CD4-positive, alpha-beta T cell treated with Interleukin-12 subunit alpha and Interleukin-12 subunit beta, for 1 hour (primary cell): Measurements from ENCODE around the gene MAP7D1.

Experiments
- DNase-seq: peaks from one replicate; pipeline ENCODE4 v3.0.0-alpha.2; 2020

MAP7D1 gene

DNA sequence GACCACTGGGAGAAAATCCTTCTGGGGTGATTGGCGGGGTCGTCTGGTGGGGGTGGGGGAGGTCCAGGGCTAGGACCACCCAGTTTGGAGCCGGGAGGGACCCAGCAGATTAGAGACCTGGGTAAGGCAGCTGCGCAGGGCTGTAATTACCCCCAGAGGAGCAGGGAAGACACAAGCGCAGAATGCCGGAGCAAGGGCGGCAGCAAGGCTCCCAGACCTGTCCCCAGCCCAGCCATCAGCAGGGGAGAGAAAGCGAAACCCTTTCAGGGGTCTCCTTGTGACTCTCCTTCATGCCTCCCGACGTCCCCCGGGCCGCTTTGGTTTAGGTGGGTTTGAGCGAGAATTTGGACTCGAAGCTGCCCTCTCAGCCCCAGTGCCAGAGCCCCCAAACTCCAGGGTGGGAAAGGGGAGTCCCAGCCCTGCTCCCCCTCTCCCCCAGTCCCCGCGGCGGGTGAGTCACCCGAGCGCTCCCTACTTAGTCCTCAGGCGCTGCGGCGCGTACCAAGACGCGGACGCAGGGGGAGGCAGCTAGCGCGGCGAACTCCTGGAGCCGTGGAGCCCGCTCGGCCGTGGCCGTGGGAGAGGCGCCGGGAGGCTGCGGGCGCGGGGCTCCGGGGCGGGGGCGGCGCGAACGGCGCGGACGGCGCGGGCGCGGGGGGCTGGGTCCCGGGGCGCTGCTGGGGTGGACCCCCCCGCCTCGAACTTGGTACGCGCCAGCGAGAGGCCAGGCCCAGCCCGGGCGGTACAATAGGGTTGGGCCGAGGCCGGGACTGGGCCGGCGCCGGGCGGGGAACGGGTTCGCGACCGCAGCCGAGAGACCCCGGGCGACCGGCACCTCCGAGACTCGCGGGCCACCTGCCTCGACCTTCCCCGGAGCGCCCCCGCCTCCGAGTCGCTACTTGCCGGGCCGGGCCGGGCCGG, at the start of gene MAP7D1:
MAP7D1 (plus strand) TSS at position 753 of the 921 bp plus-strand sequence. CDS start 258 bp downstream, outside the sequence.
- DNase-seq, result peak; percentile 88

DNA sequence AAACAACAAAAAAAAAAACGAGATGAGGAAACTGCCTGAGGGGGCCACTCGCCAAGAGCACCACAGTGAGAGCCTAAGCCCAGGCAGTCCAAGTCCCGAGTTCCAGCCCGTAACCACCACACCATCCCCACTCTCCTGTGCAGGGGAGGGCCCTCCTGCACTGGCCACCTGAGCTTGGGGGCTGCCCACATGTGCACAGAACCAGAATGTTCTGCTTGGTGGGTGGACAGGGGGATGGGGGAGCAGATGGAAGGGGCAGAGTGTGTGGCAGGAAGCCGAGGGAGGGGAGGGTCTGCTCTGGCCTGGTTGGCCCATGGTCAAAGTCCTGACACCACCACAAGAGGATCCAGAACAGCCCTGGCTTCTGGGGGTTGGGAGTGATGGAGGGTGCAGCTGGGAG, 49.7 kb upstream of the MAP7D1 start:
- no peak for DNase-seq

DNA sequence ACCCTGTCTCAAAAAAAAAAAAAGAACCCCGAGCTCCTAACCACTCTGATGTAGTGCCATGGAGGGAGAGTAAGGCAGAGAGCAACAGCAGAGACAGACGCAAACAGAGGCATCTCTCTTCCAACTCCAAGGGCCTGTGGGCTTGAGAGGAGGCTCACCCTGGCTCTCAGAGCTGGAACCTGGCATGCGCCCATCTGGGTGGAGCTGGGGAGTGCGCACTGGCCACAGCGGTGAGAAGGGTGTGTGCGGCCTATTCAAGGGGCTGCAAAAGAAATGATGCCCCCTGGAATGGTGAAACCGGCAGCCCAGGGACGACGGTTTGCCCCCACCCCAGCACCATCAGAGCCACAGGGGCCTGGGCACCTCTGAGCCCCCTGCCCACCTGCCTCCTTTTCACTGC, 48.6 kb upstream of the MAP7D1 start:
- no peak for DNase-seq

DNA sequence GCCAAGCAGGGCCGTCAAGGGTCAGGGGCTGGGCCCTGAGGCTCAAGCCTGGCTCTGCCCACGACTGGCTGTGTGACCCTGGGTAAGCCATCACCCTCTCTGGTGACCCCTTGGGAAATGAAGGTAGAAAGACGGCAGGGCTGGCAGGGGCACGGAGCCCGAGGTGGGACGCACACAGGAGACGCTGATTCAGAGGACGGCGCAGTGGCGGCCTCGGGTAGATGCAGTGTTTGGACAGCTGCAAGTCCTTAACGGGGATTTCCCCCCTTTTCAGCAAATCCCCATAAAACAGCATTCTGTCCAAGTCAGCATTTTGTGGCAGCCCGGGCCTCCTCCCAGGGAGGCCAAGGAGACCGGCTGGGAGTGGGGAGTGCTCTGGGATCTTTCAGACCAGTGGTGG, 47.6 kb upstream of the MAP7D1 start:
- DNase-seq, result no peak

DNA sequence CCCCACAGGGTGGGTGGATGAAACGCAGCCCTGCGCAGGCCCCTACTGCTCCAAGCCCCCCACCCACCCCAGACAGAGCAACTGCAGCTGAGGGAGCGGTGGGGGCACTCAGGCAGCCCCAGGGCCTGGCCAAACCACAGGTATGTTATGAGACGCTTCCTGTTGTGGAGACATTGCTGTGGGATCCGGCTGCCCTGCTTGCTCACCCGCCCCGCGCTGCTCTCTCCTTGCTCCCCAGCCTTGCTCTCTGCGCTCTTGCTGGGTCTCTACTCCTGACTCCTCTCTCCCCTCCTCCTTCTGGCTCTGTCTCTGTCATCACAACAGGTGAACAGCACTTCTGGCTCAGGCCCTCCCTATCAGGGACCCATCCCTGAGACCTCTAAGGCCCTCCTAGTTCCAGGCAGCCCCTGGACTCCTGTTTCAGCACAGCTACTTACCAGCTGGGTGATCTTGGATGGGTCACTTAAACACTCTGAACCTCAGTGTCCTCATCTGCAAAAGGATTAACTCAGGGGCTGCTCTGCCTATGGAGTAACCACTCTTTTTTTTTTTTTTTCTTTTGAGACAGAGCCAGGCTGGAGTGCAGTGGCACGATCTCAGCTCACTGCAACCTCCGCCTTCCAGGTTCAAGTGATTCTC, 46.8 kb upstream of the MAP7D1 start:
- peak; percentile 50 for DNase-seq

DNA sequence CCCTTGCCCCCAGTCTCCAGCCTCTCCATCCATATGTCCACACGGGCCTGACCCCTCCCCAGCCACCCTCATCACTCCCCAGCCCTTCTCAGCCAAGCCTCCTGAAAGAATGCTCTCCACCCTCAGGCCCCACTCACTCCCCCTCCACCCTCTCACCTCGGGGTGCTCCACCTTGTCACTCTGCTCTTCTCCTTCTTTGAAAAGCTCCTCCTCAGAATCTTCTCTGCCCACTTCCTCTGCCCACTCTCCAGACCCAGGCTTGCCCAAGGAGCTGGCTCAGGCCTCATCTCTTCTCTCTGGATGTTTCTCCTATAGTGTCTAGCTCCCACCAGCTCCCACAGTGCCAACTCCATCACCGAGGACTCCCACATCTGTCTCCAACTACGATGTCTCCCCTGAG, 44.8 kb upstream of the MAP7D1 start:
- no peak for DNase-seq

DNA sequence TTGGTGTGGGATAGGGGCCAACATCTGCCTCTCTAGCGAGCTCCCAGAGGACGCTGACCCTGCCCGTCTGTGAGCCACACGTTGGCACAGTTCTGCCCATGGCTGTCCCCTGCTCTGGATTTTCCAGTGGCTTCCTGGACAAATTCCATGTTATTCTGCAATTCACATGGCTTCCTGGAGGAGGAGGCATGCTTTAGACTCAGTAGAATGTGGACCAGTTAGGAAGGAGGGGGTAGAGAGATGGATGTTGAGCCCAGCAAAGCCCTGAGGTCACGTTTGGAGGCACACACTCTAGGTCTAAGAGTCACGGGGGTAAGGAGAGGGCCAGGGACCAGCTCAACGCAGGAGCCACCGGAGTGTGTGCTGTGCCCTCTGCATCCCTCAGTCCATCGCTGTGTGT, 43.1 kb upstream of the MAP7D1 start:
- no peak for DNase-seq

DNA sequence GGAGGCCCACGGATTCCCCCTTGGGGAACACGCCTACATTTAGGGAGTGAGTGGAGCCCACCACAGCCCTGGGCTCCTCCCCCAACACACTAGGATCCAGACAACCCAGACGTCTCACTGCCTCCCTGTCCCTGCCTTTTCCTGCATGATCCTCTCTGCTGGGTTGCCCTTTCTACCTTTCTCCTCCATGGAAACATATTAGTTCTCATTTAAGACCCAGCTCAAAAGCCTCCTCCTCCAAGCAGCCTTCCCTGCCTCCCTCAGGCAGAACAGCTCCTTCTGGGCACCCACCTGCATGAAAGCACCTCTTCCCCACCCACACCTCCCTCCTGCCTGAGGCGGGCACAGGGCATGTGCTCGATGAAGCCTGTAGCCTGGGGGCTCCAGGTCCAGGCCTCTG, 41.6 kb upstream of the MAP7D1 start:
- DNase-seq, result no peak

DNA sequence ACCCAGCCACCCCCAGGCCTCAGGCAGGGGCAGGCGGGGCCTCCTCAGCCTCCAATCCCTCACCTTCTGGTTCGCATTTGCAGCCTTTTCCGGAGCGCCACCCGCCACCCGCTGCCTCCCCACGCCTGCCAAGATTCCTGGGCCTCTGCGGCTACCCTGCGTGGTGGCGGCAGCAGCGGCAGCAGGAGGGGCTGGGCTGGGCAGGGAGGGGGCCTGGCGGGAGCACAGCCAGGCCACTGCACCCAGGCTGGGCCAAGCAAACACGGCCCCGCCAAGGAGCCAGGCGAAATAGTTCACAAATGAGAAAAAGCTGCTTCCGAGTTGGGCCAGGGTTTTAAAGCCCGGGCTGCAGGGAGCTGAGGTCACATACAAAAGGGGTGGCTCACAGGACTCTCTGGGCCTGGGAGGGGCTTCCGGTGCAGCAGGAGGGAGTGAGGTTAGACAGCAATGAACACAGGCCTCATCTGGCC, 40.7 kb upstream of the MAP7D1 start:
- DNase-seq, result no peak

DNA sequence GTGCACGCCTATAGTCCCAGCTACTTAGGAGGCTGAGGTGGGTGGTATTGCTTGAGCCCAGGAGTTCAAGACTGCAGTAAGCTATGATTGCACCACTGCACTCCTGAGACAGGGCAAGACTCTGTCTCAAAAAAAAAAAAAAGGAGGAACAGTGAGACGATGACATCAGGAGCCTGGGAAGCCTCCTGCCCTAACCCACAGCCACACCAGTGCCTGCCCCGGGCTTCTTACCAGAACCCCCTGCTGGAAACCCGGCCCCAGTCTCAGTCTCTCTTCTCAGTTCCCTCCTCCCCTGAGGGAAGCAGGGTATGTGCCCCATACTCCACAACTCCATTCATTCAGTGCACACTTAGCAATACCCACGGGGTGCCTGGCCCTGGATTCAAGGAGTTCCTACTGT, 40.0 kb upstream of the MAP7D1 start:
- no peak for DNase-seq

DNA sequence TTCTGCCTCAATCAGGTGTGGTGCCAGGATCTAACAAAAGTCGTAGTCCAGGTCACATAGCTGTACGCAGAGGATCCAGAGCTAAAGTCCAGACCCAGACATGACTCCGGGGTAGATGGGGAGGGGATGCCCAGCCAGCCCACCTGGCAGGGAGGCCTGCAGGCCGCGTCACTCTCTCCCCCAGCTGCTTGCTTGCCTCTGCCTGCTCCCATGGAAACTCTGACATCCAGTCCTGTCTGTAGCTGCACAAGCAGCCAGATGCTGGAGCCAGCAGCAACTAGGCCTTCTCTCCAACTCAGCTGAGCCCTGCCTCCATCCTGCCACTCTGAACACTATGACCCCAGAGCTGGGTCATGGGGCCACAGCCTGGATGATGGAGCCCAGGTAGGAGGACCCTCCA, 39.1 kb upstream of the MAP7D1 start:
- no peak for DNase-seq

DNA sequence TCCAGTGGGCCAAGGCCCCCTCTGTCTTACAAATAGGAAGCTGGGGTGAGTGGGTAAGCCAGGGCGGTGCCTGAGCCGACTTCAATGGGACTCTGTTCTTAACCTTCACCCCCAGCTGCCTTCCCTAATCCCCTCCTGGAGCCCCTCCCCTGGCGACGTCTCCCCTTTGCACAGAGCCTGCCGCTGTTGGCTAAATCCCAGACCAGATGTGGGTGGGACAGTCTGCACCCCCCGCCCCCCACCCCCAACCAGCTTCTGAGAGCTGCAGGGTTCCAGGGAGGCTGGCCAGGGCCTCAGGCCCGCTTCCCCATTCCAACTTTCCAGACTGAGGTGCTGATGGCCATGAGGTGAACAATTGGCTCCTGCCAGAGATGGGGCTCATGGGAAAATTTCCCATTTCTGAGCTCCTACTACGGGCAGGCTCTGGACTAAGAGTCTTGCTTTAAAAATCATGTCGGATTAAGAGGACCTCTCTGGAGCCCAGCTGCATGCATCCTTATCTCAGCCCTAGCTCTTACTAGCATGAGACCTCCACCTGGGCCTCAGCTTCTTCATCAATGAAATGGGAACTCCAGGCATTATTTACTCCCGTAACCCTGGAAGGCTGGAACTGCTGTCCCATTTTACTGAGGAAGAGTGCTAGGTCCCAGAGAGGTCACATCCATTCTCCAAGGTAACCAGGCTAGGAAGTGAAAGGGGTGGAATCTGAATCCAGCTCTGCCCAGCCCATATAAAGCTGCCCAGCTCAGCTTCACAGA, 37.3 kb upstream of the MAP7D1 start:
- DNase-seq, result no peak

DNA sequence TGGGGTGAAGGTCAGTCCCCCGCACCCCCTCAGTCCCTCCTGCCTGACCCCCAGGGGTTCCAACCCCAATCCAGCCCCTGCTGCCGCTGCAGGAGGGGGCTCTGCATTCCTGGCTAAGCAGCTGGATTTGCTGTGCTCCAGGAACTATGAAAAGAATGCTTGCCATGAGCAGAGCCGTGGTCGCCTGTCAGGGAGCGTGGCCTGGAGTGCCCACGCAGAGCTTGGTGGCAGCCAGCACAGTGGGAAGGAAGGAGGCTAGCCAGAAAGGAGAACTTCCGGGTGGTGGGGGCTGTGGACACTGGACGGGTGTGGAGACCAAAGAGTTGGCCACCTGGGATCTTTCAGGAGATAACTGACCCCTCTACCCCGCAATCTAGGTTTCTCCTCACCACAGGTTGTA, 36.5 kb upstream of the MAP7D1 start:
- DNase-seq, result no peak

DNA sequence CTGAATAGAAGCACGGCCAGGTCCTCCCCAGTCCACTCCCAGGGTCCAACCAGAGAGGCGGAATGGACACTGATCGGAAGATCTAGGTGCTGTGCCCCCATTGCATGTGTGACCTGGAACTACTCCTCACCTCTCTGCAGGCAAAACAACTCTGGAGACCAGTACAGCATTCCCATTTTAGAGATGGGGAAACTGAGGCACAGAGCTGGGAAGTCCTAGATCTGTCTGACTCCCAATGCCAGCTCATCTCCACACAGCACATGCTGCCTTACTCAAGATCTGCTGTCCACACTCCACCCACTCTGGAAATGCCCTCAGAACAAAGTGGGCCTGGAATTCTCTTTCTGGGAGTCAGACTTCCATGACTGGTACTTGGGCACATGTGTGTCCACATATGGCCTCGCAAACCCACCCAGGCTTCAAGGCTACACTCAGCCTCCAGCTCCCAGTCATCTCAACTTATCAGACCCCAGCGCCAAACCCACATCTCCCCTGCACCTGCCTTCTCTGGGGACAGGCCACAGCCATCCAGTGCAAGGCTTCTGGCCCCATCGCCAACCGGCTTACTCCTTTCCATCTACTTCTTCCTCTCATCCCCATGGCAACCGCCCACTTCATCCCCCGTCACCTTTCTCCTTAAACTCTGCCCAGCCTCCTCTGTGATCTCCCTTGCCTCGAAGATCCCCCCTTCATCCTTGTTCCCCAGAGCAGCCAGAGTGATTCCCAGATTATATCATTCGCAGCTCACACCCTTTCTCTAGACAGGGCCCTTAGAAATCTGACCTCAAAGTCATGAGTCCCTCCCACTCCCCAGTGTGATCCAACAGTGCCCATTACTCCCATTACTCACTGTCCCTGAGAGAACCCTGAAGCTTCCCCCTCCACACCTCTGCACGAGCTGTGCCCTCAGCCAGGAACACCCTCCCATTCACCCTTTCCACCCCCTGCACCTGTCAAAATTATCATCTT, 33.6 kb upstream of the MAP7D1 start:
- no peak for DNase-seq

DNA sequence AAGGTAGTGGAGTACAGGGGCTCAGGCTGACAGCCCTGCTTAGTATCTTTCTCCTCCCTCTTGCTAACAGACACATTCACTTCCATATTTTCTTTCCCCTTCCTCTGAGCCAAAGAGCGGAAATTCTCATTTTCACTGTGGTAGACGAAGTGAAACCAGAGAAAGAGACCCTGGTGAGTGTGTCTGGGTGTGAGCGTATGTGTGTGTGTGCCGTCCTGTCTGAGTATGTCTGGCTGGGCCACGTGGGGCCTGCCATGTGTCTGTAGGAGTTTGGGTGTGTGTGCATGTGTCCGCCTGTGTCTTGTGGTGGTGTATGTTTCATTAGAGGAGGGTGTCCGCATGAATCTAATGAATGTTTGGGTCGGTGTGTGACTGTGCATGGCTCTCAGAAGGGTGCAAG, 32.6 kb upstream of the MAP7D1 start:
- DNase-seq, result peak; percentile 23

DNA sequence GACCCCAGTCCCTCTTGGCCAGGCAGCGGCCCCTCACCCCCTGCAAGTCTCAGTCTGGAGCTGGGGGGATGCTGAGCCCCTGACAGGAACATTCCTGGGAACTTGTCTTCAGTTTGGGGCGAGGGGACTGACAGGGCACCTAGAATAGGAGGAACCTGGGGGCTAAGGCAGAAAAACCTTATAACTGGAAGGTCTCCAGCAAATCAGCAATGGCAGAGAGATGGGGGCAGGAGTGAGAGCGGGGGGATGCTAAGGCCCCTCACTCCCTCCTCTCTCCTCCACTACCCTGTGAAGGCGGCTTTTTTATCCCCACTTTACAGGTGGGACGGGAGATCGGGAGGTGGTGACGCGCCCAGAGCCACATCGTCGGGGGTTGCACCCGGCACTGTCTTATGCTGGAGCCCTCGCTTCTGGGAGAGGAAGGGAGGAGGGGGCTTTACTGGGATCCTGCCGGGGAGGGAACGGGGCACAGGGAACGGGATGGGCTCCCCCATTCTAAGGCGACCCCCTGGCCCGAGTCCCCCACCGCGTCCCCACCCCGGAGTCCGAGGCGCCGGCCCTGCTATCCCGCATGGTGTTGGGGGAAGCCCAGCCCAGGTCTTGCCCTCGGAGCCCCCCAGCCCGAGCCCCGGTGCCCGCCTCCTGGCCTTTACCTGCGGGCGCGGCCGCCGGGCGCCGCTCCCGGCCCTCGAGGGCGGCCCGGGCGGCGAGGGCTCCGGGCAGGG, 31.4 kb upstream of the MAP7D1 start:
- no peak for DNase-seq

DNA sequence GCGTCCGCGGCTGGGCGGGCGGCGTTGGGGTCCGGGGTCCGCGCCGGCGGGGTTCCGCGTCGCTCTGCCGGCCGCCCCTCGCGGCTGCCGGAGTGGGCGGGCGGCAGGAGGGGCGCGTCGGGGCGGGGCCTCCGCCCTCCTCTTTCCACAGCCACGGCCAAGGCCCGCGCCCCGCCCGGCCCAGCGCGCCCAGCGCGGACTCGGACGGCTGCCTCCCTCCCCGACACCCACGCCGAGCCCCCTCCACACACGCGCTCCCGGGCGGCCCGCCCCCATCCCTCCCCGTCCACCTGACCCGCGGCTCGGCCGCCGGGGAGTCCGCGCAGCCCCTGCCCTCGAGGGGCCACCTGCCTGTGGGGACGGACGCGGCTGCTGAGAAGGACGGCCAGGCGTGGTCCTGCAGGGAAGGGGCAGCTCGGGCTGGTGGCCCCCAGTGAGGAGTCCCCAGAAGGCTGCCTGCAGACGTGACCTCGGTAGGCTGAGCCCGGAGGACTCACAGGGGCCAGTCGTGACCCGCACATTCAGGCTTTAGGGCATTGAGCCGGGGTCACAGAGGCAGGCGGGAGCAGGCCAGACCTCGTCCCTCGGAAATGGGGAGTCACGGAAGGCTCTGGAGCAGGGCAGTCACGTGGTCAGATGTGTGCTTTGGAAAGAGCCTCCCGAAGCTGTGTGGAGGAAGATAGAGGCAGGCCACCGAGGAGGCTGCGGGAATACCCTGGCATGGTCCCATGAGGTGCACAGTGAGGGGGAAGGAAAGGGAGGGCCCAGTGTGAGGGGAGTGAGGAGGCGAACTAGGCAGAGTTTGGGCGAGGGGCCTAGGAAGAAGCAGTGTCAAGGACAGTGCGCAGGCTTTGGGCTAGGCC, 30.6 kb upstream of the MAP7D1 start, which contains the start of gene COL8A2:
COL8A2 (minus strand) TSS at position 94 of the 863 bp plus-strand sequence. CDS start 24,980 bp downstream, outside the sequence.
- no peak for DNase-seq

DNA sequence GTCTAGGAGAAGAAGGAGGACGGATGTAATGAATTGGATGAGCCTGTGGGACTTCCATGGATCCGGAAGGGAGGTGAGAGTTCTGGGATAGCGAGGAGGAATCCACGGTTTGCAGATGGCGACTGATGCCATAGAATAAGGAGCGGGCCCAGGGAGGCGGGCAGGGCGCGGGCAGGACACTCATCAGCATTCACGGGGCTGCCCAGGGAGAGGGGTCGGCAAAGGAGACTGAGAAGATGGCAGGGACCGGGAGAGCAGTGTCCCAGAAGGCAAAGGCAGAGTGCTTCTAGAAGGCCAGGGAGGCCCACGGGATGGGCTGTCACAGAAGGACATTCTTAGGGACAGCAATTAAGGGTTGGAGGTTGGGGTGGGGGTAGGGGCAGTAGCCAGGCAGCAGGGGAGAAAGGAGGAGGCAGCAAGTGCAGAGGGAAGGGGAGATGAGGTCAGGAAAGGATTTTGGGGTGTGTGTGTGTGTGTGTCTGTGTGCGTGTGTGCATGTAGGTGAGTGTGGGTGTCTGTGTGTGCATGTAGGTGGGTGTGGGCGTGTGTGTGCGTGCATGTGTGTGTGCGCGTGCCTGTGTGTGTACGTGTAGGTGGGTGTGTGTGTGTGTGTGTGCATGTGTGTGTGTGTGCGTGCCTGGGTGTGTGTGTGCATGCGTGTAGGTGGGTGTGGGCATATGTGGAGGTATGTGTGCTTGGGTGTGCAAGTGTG, 29.8 kb upstream of the MAP7D1 start:
- DNase-seq, result no peak

DNA sequence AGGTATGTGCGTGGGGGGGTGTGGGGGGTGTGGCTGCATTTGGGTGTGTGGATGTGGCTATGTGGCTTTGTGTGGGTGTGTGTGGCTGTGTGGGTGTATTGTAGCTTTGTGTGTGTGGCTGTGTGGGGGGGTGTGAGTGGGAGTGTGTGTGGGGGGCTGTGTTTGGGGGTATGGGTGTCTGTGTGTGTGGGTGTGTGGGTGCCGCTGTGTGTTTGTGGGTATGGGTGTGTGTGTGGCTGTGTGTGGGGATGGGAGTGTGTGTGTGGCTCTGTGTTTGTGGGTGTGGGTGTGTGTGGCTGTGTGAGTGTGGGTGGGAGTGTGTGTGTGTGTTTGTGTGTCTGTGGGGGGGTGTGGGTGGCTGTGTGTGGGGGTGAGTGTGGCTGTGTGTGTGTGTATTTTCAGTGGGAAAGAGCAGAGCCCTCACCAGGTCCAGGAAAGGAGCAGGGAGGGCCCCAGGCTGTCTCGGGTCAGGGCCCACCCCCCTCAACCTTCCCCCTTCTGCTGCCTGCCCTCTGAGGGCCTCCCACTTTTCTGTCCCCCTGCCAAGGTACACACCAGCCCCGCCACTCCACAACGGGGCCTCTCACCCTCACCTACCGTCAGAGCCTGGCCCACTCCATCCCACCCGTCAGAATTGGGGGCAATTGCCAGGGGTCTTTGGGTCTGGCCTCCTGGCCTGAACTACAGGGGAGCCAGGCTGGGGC, 29.0 kb upstream of the MAP7D1 start:
- DNase-seq, result no peak
